Right kidney (tissue), 1 donor: ENCODE data around the gene EXOC4.

Source experiments
- DNase-seq: peaks from one replicate; pipeline ENCODE4 v3.0.0-alpha.2; 2016

EXOC4 gene

GRCh38 chr7:133709036-133709880 lies 456.4 kb downstream of the EXOC4 start:
- DNase-seq: no peak

- no peak for DNase-seq
Observed at GRCh38 chr7:133712544-133712943, 459.7 kb downstream of the EXOC4 start.

GRCh38 chr7:133714654-133715053 lies 461.8 kb downstream of the EXOC4 start:
- no peak for DNase-seq

GRCh38 chr7:133718131-133718530 lies 465.3 kb downstream of the EXOC4 start:
- DNase-seq: no peak

- DNase-seq: no peak
Observed at GRCh38 chr7:133723044-133723443, 470.2 kb downstream of the EXOC4 start.

GRCh38 chr7:133724148-133724547 lies 471.3 kb downstream of the EXOC4 start:
- DNase-seq: no peak

GRCh38 chr7:133724694-133725093 lies 471.8 kb downstream of the EXOC4 start:
- DNase-seq: no peak

GRCh38 chr7:133727476-133728214 lies 474.8 kb downstream of the EXOC4 start:
- DNase-seq: no peak

- DNase-seq: no peak
Observed at GRCh38 chr7:133730360-133730759, 477.5 kb downstream of the EXOC4 start.

- DNase-seq: no peak
Observed at GRCh38 chr7:133733401-133733800, 480.5 kb downstream of the EXOC4 start.

- no peak for DNase-seq
Observed at GRCh38 chr7:133735222-133735621, 482.3 kb downstream of the EXOC4 start.

- no peak for DNase-seq
Observed at GRCh38 chr7:133739817-133740216, 486.9 kb downstream of the EXOC4 start.

GRCh38 chr7:133741078-133741477 lies 488.2 kb downstream of the EXOC4 start:
- no peak for DNase-seq

- no peak for DNase-seq
Observed at GRCh38 chr7:133741703-133742102, 488.8 kb downstream of the EXOC4 start.

GRCh38 chr7:133742709-133743538 lies 490.0 kb downstream of the EXOC4 start:
- no peak for DNase-seq

GRCh38 chr7:133744451-133744850 lies 491.6 kb downstream of the EXOC4 start:
- no peak for DNase-seq

GRCh38 chr7:133746305-133746704 lies 493.4 kb downstream of the EXOC4 start:
- no peak for DNase-seq

GRCh38 chr7:133746847-133747246 lies 494.0 kb downstream of the EXOC4 start:
- no peak for DNase-seq

GRCh38 chr7:133748443-133749407 lies 495.8 kb downstream of the EXOC4 start:
- DNase-seq: no peak

GRCh38 chr7:133750287-133750686 lies 497.4 kb downstream of the EXOC4 start:
- no peak for DNase-seq

- no peak for DNase-seq
Observed at GRCh38 chr7:133751079-133751478, 498.2 kb downstream of the EXOC4 start.

GRCh38 chr7:133753513-133753912 lies 500.6 kb downstream of the EXOC4 start:
- DNase-seq: no peak
